GM23338 (cell line): ENCODE measurements around the gene ARHGEF1. TPM values are rescaled to one million over a fixed set of nuclear protein-coding genes. Genes with fewer than 3 reads are reported as not detected.

ENCODE experiments used
- ATAC-seq: fragments of 200-7000 bp; cut with Tn5 transposase; 3 replicates; pipeline ENCODE4 v1.9.1; 2020
- DNase-seq: peaks from one replicate; pipeline ENCODE4 v3.0.0-alpha.2; 2015; ENCODE audit warnings: low spot score
- H2AFZ ChIP-seq: fragments of 200-600 bp; sonication (generic); 2 replicates; pipeline ENCODE4 v1.8.0; 2016; ENCODE audit warnings: antibody characterized with exemption, mild to moderate bottlenecking, moderate library complexity
- H3F3A ChIP-seq: fragments of 200-600 bp; sonication (generic); replicated peaks from 2 replicates; pipeline ENCODE4 v1.8.0; 2017; ENCODE audit warnings: antibody characterized with exemption, mixed run types, low read depth
- H3K27ac ChIP-seq: fragments of 200-600 bp; sonication (generic); 2 replicates; pipeline ENCODE4 v1.6.1; 2016; ENCODE audit warnings: low read depth
- H3K27me3 ChIP-seq: fragments of 200-600 bp; sonication (generic); 2 replicates; pipeline ENCODE4 v1.8.0; 2016; ENCODE audit warnings: mild to moderate bottlenecking, mixed run types, moderate library complexity; ENCODE audit not compliant: insufficient read depth
- H3K36me3 ChIP-seq: fragments of 200-600 bp; sonication (generic); 2 replicates; pipeline ENCODE4 v1.8.0; 2016; ENCODE audit warnings: mild to moderate bottlenecking; ENCODE audit not compliant: insufficient read depth
- H3K4me1 ChIP-seq: fragments of 200-600 bp; sonication (generic); 2 replicates; pipeline ENCODE4 v1.8.0; 2016; ENCODE audit warnings: mild to moderate bottlenecking, moderate library complexity; ENCODE audit not compliant: insufficient read depth
- H3K4me2 ChIP-seq: fragments of 200-600 bp; sonication (generic); 2 replicates; pipeline ENCODE4 v1.7.1; 2017; ENCODE audit warnings: mixed run types
- H3K4me3 ChIP-seq: fragments of 200-600 bp; sonication (generic); 2 replicates; pipeline ENCODE4 v1.6.1; 2016; ENCODE audit warnings: mixed run types
- H3K79me2 ChIP-seq: fragments of 200-600 bp; sonication (generic); replicated peaks from 2 replicates; pipeline ENCODE4 v1.8.0; 2017; ENCODE audit warnings: mild to moderate bottlenecking; ENCODE audit not compliant: insufficient read depth
- H3K9me2 ChIP-seq: fragments of 200-600 bp; sonication (generic); 2 replicates; pipeline ENCODE4 v1.8.0; 2017; ENCODE audit not compliant: insufficient read depth
- H4K20me1 ChIP-seq: fragments of 200-600 bp; sonication (generic); replicated peaks from 2 replicates; pipeline ENCODE4 v1.8.0; 2017; ENCODE audit warnings: mild to moderate bottlenecking; ENCODE audit not compliant: insufficient read depth
- H3K27ac Mint-ChIP-seq: 2 replicates; pipeline ENCODE4 v1.8.0; 2020; ENCODE audit warnings: inconsistent platforms, mild to moderate bottlenecking, moderate library complexity, mixed read lengths
- H3K27me3 Mint-ChIP-seq: 3 replicates; pipeline ENCODE4 v1.8.0; 2022; ENCODE audit warnings: low read depth, mild to moderate bottlenecking, moderate library complexity, mixed read lengths, inconsistent platforms; ENCODE audit not compliant: insufficient read depth, poor library complexity
- H3K36me3 Mint-ChIP-seq: 3 replicates; pipeline ENCODE4 v1.8.0; 2021; ENCODE audit warnings: low read depth, mild to moderate bottlenecking, inconsistent platforms, moderate library complexity, mixed read lengths
- H3K4me1 Mint-ChIP-seq: 3 replicates; pipeline ENCODE4 v1.8.0; 2020; ENCODE audit warnings: mild to moderate bottlenecking, inconsistent platforms, mixed read lengths
- H3K4me3 Mint-ChIP-seq: 3 replicates; pipeline ENCODE4 v1.8.0; 2021; ENCODE audit warnings: moderate library complexity, mild to moderate bottlenecking, inconsistent platforms, mixed read lengths
- H3K9me3 Mint-ChIP-seq: 3 replicates; pipeline ENCODE4 v1.8.0; 2020; ENCODE audit warnings: moderate library complexity, mild to moderate bottlenecking, inconsistent platforms, mixed read lengths
- CREB1 ChIP-seq: fragments of 250-450 bp; sonication (Bioruptor Pico); IDR thresholded peaks from 2 replicates; pipeline ENCODE4 v1.5.0; 2020; ENCODE audit warnings: low read depth, mild to moderate bottlenecking, moderate library complexity
- EZH2 ChIP-seq: fragments of 200-600 bp; sonication (generic); IDR thresholded peaks from one replicate; pipeline ENCODE4 v1.8.0; 2017; ENCODE audit warnings: antibody characterized with exemption, mild to moderate bottlenecking, low read depth; ENCODE audit not compliant: unreplicated experiment
- EZH2phosphoT487 ChIP-seq: fragments of 200-600 bp; sonication (generic); IDR thresholded peaks from one replicate; pipeline ENCODE4 v1.8.1; 2018; ENCODE audit warnings: antibody characterized with exemption; ENCODE audit not compliant: unreplicated experiment
- POLR2AphosphoS5 ChIP-seq: IDR thresholded peaks from 2 replicates; pipeline ENCODE4 v1.6.1; 2016; ENCODE audit warnings: antibody characterized with exemption, low read depth
- REST ChIP-seq: IDR thresholded peaks from one replicate; pipeline ENCODE4 v1.6.1; 2018; ENCODE audit warnings: antibody characterized with exemption; ENCODE audit not compliant: unreplicated experiment
- polyA plus RNA-seq: library from polyadenylated mRNA; unstranded; fragments of >200 nt; fragmentation: Nextera tagmentation; extraction: Ambion mirVana; gene quantifications from 2 replicates; pipeline ENCODE4 v1.2.1, GENCODE V29; 2016
- total RNA-seq: library from RNA; depleted of rRNA; stranded (reverse); fragments of >200 nt; shearing (Covaris generic); gene quantifications from 2 replicates; pipeline ENCODE4 v1.2.3, GENCODE V29; 2014
- TF ChIP-seq, protein P1 (sequence below): IDR thresholded peaks from 2 replicates; pipeline ENCODE4 v1.6.1; 2016; ENCODE audit warnings: antibody characterized with exemption

Gene ARHGEF1
- total and polyA plus RNA-seq, 2 experiments from 2014 or later: 41.3 to 44.7 TPM

DNA sequence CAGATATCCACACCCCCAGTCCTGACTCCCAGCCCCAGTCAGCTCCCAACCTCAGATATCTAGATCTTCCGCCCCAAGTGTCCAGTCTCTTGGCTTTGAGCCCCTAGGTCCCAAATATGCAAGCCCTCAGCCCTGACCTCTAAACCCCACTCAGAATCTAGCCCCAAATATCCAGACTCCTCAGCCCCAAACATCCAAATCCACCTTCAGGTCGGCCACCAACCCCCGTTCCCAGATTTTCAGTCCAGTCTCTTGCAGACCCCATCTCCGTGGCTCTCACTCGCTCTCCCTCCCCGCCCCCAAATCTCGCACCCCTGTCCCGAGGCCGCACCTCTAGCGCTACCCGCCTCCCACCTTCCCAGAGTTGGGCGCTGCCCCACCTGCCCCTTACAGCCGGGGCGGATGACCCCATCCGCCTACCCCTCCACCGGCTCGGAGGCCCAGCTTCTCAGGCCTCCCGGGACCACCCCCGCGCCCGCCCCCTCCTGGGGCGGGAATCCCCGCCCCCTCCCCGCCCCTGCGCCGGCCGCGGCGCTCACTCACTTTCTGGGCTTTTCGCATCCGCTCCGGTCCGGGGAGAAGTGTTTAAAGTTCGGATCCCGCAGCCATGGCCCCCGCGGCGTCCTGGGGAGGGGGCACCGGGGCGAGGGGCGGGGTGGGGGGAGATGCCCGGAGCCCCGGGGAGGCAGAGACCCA is 44.7 kb downstream of the ARHGEF1 start:
- Histone ChIP-seq H3K27ac (no peak overlapping the region), H4K20me1 (peaks cover 24% of the 10 kb centered on the region), H3K4me1 (peaks cover 23% of the 10 kb centered on the region), H3K36me3 (no peaks in the 10 kb centered on the region), H3F3A (peaks cover 22% of the 10 kb centered on the region), H3K9me2 (no peaks in the 10 kb centered on the region), H3K79me2 (no peaks in the 10 kb centered on the region), H3K4me3 (peak overlapping the region; percentile 63), H3K27me3 (peaks cover 98% of the 10 kb centered on the region), H2AFZ (0 out of 2 replicates have a peak overlapping the region, but pooled peaks have one; percentile 32), H3K4me2 (peak overlapping the region; percentile 81)
- peak; percentile 94 for TF ChIP-seq EZH2
- TF ChIP-seq, protein P1, sequence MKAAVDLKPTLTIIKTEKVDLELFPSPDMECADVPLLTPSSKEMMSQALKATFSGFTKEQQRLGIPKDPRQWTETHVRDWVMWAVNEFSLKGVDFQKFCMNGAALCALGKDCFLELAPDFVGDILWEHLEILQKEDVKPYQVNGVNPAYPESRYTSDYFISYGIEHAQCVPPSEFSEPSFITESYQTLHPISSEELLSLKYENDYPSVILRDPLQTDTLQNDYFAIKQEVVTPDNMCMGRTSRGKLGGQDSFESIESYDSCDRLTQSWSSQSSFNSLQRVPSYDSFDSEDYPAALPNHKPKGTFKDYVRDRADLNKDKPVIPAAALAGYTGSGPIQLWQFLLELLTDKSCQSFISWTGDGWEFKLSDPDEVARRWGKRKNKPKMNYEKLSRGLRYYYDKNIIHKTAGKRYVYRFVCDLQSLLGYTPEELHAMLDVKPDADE: no peak
- Mint-ChIP-seq H3K27ac (no peak overlapping the region), H3K4me3 (peak overlapping the region; percentile 72), H3K9me3 (peaks cover 3% of the 10 kb centered on the region; the same call in 1 of the 3 replicates), H3K4me1 (peaks cover 32% of the 10 kb centered on the region), H3K36me3 (no peaks in the 10 kb centered on the region; the same call in 2 of the 3 replicates), H3K27me3 (peaks cover 52% of the 10 kb centered on the region)
- DNase-seq: peak; percentile 46
- peak; percentile 6 for ATAC-seq

- H3F3A ChIP-seq: peaks cover 22% of the 10 kb centered on the region
- peaks cover 98% of the 10 kb centered on the region for H3K27me3 ChIP-seq
- ATAC-seq (peak; percentile 11), DNase-seq (peak; percentile 50)
- peak; percentile 82 for TF ChIP-seq EZH2
- no peak for TF ChIP-seq POLR2AphosphoS5
- peak within 1 kb of the TSS; percentile 72 for H3K4me3 Mint-ChIP-seq
- no peak within 1 kb of the TSS for H3K27ac ChIP-seq
- 0 out of 2 replicates have a peak within 1 kb of the TSS, but pooled peaks have one; percentile 32 for H2AFZ ChIP-seq
- H3K36me3 ChIP-seq: no peaks in the 10 kb centered on the region
- no peaks in the 10 kb centered on the region for H3K9me2 ChIP-seq
- peaks cover 24% of the 10 kb centered on the region for H4K20me1 ChIP-seq
- H3K27ac Mint-ChIP-seq: no peak within 1 kb of the TSS
- peaks cover 32% of the 10 kb centered on the region for H3K4me1 Mint-ChIP-seq
- no peaks in the 10 kb centered on the region for H3K79me2 ChIP-seq
- peaks cover 23% of the 10 kb centered on the region for H3K4me1 ChIP-seq
- H3K4me3 ChIP-seq: peak within 1 kb of the TSS; percentile 63
- H3K9me3 Mint-ChIP-seq: peaks cover 1% of the 10 kb centered on the region; the same call in 1 of the 3 replicates
- peak within 1 kb of the TSS; percentile 81 for H3K4me2 ChIP-seq
- H3K36me3 Mint-ChIP-seq: no peaks in the 10 kb centered on the region; the same call in 2 of the 3 replicates
- H3K27me3 Mint-ChIP-seq: peaks cover 52% of the 10 kb centered on the region
These were observed 45.3 kb downstream of the ARHGEF1 start, which contains the start of gene ERFL for GRCh38 chr19:41928221-41928683. Gene ERFL (minus strand): TSS chr19:41928449. CDS start chr19:41912919, 15,530 bp downstream.

DNA sequence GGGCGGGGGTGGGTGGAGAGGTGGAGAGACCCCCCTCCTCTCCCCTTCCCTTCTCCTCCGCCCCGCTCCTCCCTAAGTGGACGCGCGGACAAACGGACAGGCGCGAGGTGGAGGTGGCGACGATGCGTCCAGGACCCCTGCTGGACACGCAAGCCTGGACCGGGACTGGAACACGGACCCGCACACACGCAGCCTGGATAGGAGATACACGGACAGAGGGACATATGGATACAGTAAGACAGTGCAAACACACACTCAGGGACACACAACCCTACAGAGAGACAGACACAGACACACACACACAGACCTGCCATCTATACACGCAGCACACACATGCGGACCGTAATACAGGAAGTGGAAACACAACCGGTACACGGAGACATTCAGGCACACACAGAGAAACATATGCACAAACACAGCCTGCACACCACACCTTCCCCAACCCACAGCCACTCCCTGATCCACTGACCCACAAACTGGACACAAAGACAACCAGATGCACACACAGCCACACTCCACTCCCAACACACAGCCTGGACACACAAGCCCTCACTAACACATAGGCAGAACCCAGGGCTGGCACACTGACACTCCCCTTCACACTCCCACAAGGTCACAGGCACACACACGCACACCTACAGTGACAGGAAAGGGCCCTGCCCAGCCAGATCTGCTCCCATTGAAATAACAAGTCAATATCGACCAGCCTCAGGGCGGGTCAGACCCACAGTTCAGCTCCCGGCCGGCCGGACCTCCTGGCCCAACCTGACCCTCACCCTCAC is 46.0 kb downstream of the ARHGEF1 start:
- Mint-ChIP-seq H3K27me3 (peaks cover 56% of the 10 kb centered on the region), H3K9me3 (no peaks in the 10 kb centered on the region; the same call in 2 of the 3 replicates), H3K4me3 (peak overlapping the region; percentile 72), H3K27ac (no peak overlapping the region), H3K36me3 (no peaks in the 10 kb centered on the region), H3K4me1 (peaks cover 33% of the 10 kb centered on the region)
- Histone ChIP-seq H3F3A (peaks cover 22% of the 10 kb centered on the region), H3K4me2 (peak overlapping the region; percentile 81), H3K27ac (no peak overlapping the region), H3K9me2 (no peaks in the 10 kb centered on the region), H4K20me1 (peaks cover 24% of the 10 kb centered on the region), H3K79me2 (no peaks in the 10 kb centered on the region), H3K4me1 (peaks cover 23% of the 10 kb centered on the region), H2AFZ (no peak overlapping the region), H3K27me3 (peaks cover 100% of the 10 kb centered on the region), H3K36me3 (no peaks in the 10 kb centered on the region), H3K4me3 (peak overlapping the region; percentile 63)
- DNase-seq: no peak
- ATAC-seq: peak; percentile 3
- TF ChIP-seq CREB1 (CRISPR knock-in tag): no peak
- no peak for TF ChIP-seq EZH2phosphoT487
- TF ChIP-seq EZH2: peak; percentile 91
- TF ChIP-seq REST: no peak
